GM20431 (cell line): ENCODE results near the gene TMX3.

Experiments
- in situ Hi-C: fragments of 300-500 bp; cut with MseI, MboI; formaldehyde crosslinking; loops from one replicate; pipeline ENCODE4 v1.15.0; 2020; ENCODE audit warnings: low sequenced_read_pairs; ENCODE audit not compliant: unreplicated experiment

Gene TMX3

GRCh38 chr18:68714712-68715496, at the start of gene TMX3:
TSS of gene TMX3 (minus strand) at chr18:68715108. CDS start at chr18:68714981, 127 bp downstream.
- in situ Hi-C loops, result no loop called here

GRCh38 chr18:68764016-68764415, 49.1 kb upstream of the TMX3 start:
- in situ Hi-C loops, result no loop called here

GRCh38 chr18:68763083-68763482, 48.2 kb upstream of the TMX3 start:
- in situ Hi-C loops, result no loop called here

GRCh38 chr18:68759308-68759707, 44.4 kb upstream of the TMX3 start:
- in situ Hi-C loops, result no loop called here

GRCh38 chr18:68757126-68757525, 42.2 kb upstream of the TMX3 start:
- in situ Hi-C loops, result no loop called here

- in situ Hi-C loops, result no loop called here
Measured at GRCh38 chr18:68742206-68742605, 27.3 kb upstream of the TMX3 start.

- in situ Hi-C loops, result no loop called here
Measured at GRCh38 chr18:68740966-68741365, 26.1 kb upstream of the TMX3 start.

- in situ Hi-C loops, result no loop called here
Measured at GRCh38 chr18:68739462-68739861, 24.6 kb upstream of the TMX3 start.

GRCh38 chr18:68738564-68738963, 23.7 kb upstream of the TMX3 start:
- in situ Hi-C loops, result no loop called here

- in situ Hi-C loops, result no loop called here
Measured at GRCh38 chr18:68735483-68736343, 20.8 kb upstream of the TMX3 start.

GRCh38 chr18:68734308-68734707, 19.4 kb upstream of the TMX3 start:
- in situ Hi-C loops, result no loop called here

- in situ Hi-C loops, result no loop called here
Measured at GRCh38 chr18:68733707-68734106, 18.8 kb upstream of the TMX3 start.

- in situ Hi-C loops, result no loop called here
Measured at GRCh38 chr18:68728081-68728700, 13.3 kb upstream of the TMX3 start.

GRCh38 chr18:68727506-68727905, 12.6 kb upstream of the TMX3 start:
- in situ Hi-C loops, result no loop called here

- in situ Hi-C loops, result no loop called here
Measured at GRCh38 chr18:68725346-68725745, 10.4 kb upstream of the TMX3 start.

GRCh38 chr18:68724021-68724420, 9.1 kb upstream of the TMX3 start:
- in situ Hi-C loops, result no loop called here

GRCh38 chr18:68723539-68723938, 8.6 kb upstream of the TMX3 start:
- in situ Hi-C loops, result no loop called here

GRCh38 chr18:68722821-68723220, 7.9 kb upstream of the TMX3 start:
- in situ Hi-C loops, result no loop called here

GRCh38 chr18:68721681-68722583, 7.0 kb upstream of the TMX3 start:
- in situ Hi-C loops, result no loop called here

- in situ Hi-C loops, result no loop called here
Measured at GRCh38 chr18:68714366-68714711, 569 bp downstream of the TMX3 start.
